Measurements from ENCODE around the gene ERI3.
"Not testable (repeated sequence)": the region's sequence is repeated elsewhere in the genome, so short reads cannot be mapped to it uniquely, and the experiment has no call there.

ERI3 gene

DNA sequence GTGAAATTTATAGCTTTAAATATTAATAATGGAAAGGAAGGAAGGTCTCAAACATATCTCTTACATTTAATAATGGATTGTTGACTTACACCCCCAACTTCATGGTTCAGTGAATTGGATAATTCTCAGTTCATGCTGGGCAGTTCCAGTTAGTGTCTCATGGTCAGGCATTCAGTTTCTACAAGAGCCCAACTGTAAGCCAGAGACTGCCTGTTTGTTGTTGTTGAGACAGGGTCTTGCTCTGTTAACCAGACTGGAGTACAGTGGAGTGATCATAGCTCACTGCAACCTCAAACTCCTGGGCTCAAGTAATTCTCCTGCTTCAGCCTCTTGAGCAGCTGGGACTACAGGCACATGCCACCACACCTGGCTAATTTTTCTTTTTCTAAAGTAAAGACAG lies 146.8 kb downstream of the ERI3 start:
- H3K4me1 ChIP-seq, result no peaks in the 10 kb centered on the region
- no peaks in the 10 kb centered on the region for H3K27me3 ChIP-seq (ENCODE audit: control insufficient read depth, insufficient read depth, low read length)
- H3K4me2 ChIP-seq (ENCODE audit: low read length), result no peak overlapping the region
- H3K4me3 ChIP-seq (ENCODE audit: low read depth, low read length), result no peak overlapping the region
- no peak overlapping the region for H3K9ac ChIP-seq
- no peak overlapping the region for H2AFZ ChIP-seq
- H3K36me3 ChIP-seq (ENCODE audit: control insufficient read depth, insufficient read depth, low read length), result no peaks in the 10 kb centered on the region
- no peaks in the 10 kb centered on the region for H3K79me2 ChIP-seq
- TF ChIP-seq, protein P1, sequence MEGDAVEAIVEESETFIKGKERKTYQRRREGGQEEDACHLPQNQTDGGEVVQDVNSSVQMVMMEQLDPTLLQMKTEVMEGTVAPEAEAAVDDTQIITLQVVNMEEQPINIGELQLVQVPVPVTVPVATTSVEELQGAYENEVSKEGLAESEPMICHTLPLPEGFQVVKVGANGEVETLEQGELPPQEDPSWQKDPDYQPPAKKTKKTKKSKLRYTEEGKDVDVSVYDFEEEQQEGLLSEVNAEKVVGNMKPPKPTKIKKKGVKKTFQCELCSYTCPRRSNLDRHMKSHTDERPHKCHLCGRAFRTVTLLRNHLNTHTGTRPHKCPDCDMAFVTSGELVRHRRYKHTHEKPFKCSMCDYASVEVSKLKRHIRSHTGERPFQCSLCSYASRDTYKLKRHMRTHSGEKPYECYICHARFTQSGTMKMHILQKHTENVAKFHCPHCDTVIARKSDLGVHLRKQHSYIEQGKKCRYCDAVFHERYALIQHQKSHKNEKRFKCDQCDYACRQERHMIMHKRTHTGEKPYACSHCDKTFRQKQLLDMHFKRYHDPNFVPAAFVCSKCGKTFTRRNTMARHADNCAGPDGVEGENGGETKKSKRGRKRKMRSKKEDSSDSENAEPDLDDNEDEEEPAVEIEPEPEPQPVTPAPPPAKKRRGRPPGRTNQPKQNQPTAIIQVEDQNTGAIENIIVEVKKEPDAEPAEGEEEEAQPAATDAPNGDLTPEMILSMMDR (IDR thresholded peaks at IDR 0.05), result no peak
- H3K9me3 ChIP-seq (ENCODE audit: control insufficient read depth, low read length), result no peaks in the 10 kb centered on the region
- no peak overlapping the region for H3K27ac ChIP-seq

DNA sequence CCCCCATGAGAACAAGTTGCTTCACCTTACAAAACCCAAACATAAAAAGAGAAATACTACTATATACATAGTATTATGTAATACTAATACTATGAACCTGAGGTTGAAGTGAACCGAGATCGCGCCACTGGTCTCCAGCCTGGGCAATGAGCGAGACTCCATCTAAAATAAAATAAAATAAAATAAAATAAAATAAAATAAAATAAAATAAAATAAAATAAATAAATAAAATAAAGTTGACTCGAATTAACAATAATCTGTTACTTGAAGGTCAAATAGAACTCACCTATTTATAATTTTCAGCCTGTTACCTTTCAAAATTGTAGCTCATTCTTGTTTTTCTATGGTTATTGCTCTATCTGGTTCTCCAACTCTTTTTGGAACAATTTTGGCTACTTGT lies 148.5 kb downstream of the ERI3 start:
- H3K79me2 ChIP-seq; H3K4me2 ChIP-seq (ENCODE audit: low read length); H2AFZ ChIP-seq; H3K9ac ChIP-seq; H3K9me3 ChIP-seq (ENCODE audit: control insufficient read depth, low read length); H3K27ac ChIP-seq; H3K4me1 ChIP-seq; H3K4me3 ChIP-seq (ENCODE audit: low read depth, low read length); H3K36me3 ChIP-seq (ENCODE audit: control insufficient read depth, insufficient read depth, low read length); H3K27me3 ChIP-seq (ENCODE audit: control insufficient read depth, insufficient read depth, low read length): not testable (repeated sequence)

DNA sequence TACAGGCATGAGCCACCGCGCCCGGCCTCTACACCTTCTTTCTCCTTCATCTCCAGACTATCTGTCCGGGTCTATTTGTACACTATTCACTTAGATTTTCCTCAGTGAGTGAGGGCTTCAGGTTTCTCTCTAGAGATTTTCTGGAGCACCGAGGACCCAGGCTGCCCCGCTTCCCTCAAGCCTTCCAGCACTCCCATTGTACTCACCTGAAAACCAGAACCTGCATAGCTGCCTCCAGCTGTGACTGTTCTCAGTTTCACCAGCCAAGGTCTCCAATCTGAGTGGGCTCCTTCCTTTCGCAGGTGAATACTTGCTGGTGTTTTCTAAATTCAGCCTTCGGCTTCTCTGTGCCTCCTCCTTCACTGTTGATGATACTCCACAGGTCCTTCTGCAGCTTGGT lies 154.7 kb downstream of the ERI3 start:
- Histone ChIP-seq H3K4me1 (no peaks in the 10 kb centered on the region), H3K27ac (no peak overlapping the region), H3K79me2 (no peaks in the 10 kb centered on the region), H2AFZ (no peak overlapping the region), H3K27me3 (ENCODE audit: control insufficient read depth, insufficient read depth, low read length) (no peaks in the 10 kb centered on the region), H3K4me3 (ENCODE audit: low read depth, low read length) (no peak overlapping the region), H3K9ac (no peak overlapping the region), H3K4me2 (ENCODE audit: low read length) (no peak overlapping the region), H3K9me3 (ENCODE audit: control insufficient read depth, low read length) (no peaks in the 10 kb centered on the region), H3K36me3 (ENCODE audit: control insufficient read depth, insufficient read depth, low read length) (no peaks in the 10 kb centered on the region)
- TF ChIP-seq, protein P1 (IDR thresholded peaks at IDR 0.05), result no peak

DNA sequence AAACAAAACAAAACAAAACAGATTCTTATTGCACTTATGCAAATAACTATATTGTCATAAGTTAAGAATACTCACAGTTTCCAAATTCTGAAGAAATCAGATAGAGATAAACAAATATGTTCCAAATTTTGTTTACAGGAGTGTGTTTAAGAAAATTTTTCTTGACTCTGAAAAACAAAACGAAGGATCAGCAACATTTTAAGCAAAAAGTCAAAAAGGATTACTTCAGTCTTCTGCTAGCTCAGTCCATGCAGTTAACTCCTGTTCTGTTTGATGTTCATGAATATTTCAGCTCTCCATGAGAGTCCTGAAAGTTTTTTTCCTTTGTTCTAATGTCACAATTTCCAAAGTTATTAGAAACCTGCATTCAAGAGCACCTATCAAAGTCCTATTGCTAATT lies 180.4 kb downstream of the ERI3 start:
- no peak overlapping the region for H3K27ac ChIP-seq
- TF ChIP-seq, protein P1 (IDR thresholded peaks at IDR 0.05), result no peak
- no peak overlapping the region for H3K4me3 ChIP-seq (ENCODE audit: low read depth, low read length)
- H3K9me3 ChIP-seq (ENCODE audit: control insufficient read depth, low read length), result no peaks in the 10 kb centered on the region
- no peak overlapping the region for H2AFZ ChIP-seq
- H3K9ac ChIP-seq, result no peak overlapping the region
- H3K36me3 ChIP-seq (ENCODE audit: control insufficient read depth, insufficient read depth, low read length), result no peaks in the 10 kb centered on the region
- H3K4me2 ChIP-seq (ENCODE audit: low read length), result no peak overlapping the region
- no peaks in the 10 kb centered on the region for H3K4me1 ChIP-seq
- H3K79me2 ChIP-seq, result no peaks in the 10 kb centered on the region
- no peaks in the 10 kb centered on the region for H3K27me3 ChIP-seq (ENCODE audit: control insufficient read depth, insufficient read depth, low read length)

Measured in parathyroid adenoma (tissue), 2 donors.